ENCODE measurements around the gene DNAH14.

DNA sequence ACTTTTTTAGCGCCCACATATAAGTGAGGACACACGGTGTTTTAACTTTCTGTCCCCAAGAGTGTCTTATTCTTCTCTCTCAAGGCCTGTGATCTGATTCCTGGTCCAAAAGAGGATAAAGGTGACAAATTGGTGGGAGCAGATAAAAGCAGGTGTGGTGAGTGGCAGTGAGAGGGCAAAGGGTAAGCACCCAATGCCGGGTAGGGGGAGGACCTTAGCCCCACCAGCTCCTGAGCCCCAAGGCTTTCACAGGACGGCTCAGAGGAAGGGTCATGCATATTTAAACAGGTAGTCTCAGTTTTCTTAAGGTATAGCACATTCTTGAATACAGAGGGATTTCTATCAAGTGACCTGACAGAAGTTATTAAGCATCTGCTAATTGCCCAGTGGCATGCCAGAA lies 478.8 kb downstream of the DNAH14 start:
- TF ChIP-seq JUND (IDR thresholded peaks at IDR 0.05; ENCODE audit: low read length), result no peak
- TF ChIP-seq, protein P1, sequence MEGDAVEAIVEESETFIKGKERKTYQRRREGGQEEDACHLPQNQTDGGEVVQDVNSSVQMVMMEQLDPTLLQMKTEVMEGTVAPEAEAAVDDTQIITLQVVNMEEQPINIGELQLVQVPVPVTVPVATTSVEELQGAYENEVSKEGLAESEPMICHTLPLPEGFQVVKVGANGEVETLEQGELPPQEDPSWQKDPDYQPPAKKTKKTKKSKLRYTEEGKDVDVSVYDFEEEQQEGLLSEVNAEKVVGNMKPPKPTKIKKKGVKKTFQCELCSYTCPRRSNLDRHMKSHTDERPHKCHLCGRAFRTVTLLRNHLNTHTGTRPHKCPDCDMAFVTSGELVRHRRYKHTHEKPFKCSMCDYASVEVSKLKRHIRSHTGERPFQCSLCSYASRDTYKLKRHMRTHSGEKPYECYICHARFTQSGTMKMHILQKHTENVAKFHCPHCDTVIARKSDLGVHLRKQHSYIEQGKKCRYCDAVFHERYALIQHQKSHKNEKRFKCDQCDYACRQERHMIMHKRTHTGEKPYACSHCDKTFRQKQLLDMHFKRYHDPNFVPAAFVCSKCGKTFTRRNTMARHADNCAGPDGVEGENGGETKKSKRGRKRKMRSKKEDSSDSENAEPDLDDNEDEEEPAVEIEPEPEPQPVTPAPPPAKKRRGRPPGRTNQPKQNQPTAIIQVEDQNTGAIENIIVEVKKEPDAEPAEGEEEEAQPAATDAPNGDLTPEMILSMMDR (IDR thresholded peaks at IDR 0.05; ENCODE audit: control extremely low read depth in 1 of 3, insufficient read depth in 1 of 3, low read depth in 1 of 3, low read length in 3 of 3), result no peak
- no peak for TF ChIP-seq CEBPB (IDR thresholded peaks at IDR 0.05; ENCODE audit: low read depth, low read length)
- no peak for TF ChIP-seq SIN3A (conservative IDR thresholded peaks at IDR 0.05 in 1 of 2, IDR thresholded peaks at IDR 0.05 in 1 of 2; ENCODE audit: low read depth in 1 of 2, low read length in 2 of 2)
- no peak for TF ChIP-seq RFX5 (IDR thresholded peaks at IDR 0.05; ENCODE audit: borderline replicate concordance, low read depth, low read length)
- no peak for TF ChIP-seq KDM5A (IDR thresholded peaks at IDR 0.05; ENCODE audit: low read length)

Data from H1 (cell line).